Esophagus squamous epithelium (tissue), 5 donors: Measurements from ENCODE around the gene BICRAL. TPM values are rescaled to one million over a fixed set of nuclear protein-coding genes. Genes with fewer than 3 reads are reported as not detected.
"Not testable (repeated sequence)": the region's sequence is repeated elsewhere in the genome, so short reads cannot be mapped to it uniquely, and the experiment has no call there.

Experiments used
- DNase-seq: peaks from one replicate; lab custom pipeline; 2025; lab: John Stamatoyannopoulos, UW
- H3K27ac ChIP-seq, 4 donors: fragments of 200-600 bp; sonication (generic); one replicate each; pipeline ENCODE4 v1.5.1; 2016 to 2019; ENCODE audit warnings: mild to moderate bottlenecking in 1 of 4
- H3K27me3 ChIP-seq, 4 donors: fragments of 200-600 bp; sonication (generic); 1 replicate in 3 of 4; 2 replicates in 1 of 4; pipeline versions ENCODE4 v1.5.1 to v1.6.0; 2017 to 2021; ENCODE audit warnings: antibody characterized with exemption in 1 of 4
- H3K36me3 ChIP-seq, 3 donors: fragments of 200-600 bp; sonication (generic); one replicate each; pipeline ENCODE4 v1.5.1; 2016 to 2019
- H3K4me1 ChIP-seq, 3 donors: fragments of 200-600 bp; sonication (generic); one replicate each; pipeline ENCODE4 v1.5.1; 2017 to 2019
- H3K4me3 ChIP-seq, 4 donors: fragments of 200-600 bp; sonication (generic); 1 replicate in 3 of 4; 2 replicates in 1 of 4; pipeline ENCODE4 v1.5.1; 2016 to 2019; ENCODE audit warnings: mild to moderate bottlenecking in 2 of 4, moderate library complexity in 1 of 4
- H3K9me3 ChIP-seq, 3 donors: fragments of 200-600 bp; sonication (generic); one replicate each; pipeline ENCODE4 v1.5.1; 2016 to 2019
- POLR2A ChIP-seq, 4 donors: fragments of 450-650 bp; IDR thresholded peaks; one replicate each; pipeline ENCODE4 v1.6.1; 2017; ENCODE audit warnings: antibody characterized with exemption in 4 of 4, mild to moderate bottlenecking in 4 of 4, moderate library complexity in 3 of 4
- WGBS, 2 donors: methylation state at CpG; one replicate each; pipeline ENCODE4 v1.1.5; 2018; 5-methylcytosine and 5-hydroxymethylcytosine counted together
- intact Hi-C: fragments of 100-400 bp; cut with DNase I; formaldehyde crosslinking; loops from one replicate; pipeline ENCODE4 v1.15.0; 2022
- total RNA-seq, 4 donors: library from RNA; depleted of rRNA; stranded (reverse); fragments of >200 nt; gene quantifications; one replicate each; pipeline ENCODE4 v1.1.0, GENCODE V29; 2016
- TF ChIP-seq, protein P1 (sequence below), 6 experiments: fragments of 450-650 bp in 4 of 6; fragments of 200-600 bp in 2 of 6; sonication (generic) in 2 of 6; IDR thresholded peaks; one replicate each; pipeline ENCODE4 v1.5.1; 2016 to 2019; ENCODE audit warnings: antibody characterized with exemption in 6 of 6, mild to moderate bottlenecking in 4 of 6, moderate library complexity in 4 of 6
- donor health status: DM: yes; HTN: yes; CAD: no.

BICRAL gene
- total RNA-seq, 4 donors from 2014 or later = 5.8 to 13.9 (median 8.9) TPM

- H3K27ac ChIP-seq = no peak overlapping the region
- H3K27me3 ChIP-seq = no peaks in the 10 kb centered on the region
- no peak overlapping the region for H3K4me3 ChIP-seq
- WGBS, 2 donors = 96 to 97% methylated on average over 1 of the region's 1 CpG
- DNase-seq = no peak
- TF ChIP-seq, protein P1, sequence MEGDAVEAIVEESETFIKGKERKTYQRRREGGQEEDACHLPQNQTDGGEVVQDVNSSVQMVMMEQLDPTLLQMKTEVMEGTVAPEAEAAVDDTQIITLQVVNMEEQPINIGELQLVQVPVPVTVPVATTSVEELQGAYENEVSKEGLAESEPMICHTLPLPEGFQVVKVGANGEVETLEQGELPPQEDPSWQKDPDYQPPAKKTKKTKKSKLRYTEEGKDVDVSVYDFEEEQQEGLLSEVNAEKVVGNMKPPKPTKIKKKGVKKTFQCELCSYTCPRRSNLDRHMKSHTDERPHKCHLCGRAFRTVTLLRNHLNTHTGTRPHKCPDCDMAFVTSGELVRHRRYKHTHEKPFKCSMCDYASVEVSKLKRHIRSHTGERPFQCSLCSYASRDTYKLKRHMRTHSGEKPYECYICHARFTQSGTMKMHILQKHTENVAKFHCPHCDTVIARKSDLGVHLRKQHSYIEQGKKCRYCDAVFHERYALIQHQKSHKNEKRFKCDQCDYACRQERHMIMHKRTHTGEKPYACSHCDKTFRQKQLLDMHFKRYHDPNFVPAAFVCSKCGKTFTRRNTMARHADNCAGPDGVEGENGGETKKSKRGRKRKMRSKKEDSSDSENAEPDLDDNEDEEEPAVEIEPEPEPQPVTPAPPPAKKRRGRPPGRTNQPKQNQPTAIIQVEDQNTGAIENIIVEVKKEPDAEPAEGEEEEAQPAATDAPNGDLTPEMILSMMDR (IDR thresholded peaks at IDR 0.05) = no peak
- TF ChIP-seq POLR2A (IDR thresholded peaks at IDR 0.05) = no peak
- intact Hi-C loops = no loop called here
- H3K4me1 ChIP-seq = peaks cover 0 to 24% (median 6%) of the 10 kb centered on the region in 3 donors
- no peaks in the 10 kb centered on the region for H3K36me3 ChIP-seq
- no peaks in the 10 kb centered on the region for H3K9me3 ChIP-seq
These were observed 13.8 kb downstream of the BICRAL start for GRCh38 chr6:42795651-42796050.

GRCh38 chr6:42796171-42796570, 14.3 kb downstream of the BICRAL start:
- H3K27me3 ChIP-seq = no peaks in the 10 kb centered on the region
- no peak overlapping the region for H3K27ac ChIP-seq
- no peaks in the 10 kb centered on the region for H3K9me3 ChIP-seq
- TF ChIP-seq, protein P1 (IDR thresholded peaks at IDR 0.05) = no peak
- TF ChIP-seq POLR2A (IDR thresholded peaks at IDR 0.05) = no peak
- no peak overlapping the region for H3K4me3 ChIP-seq
- WGBS, 2 donors = 88 to 93% methylated on average over 4 of the region's 4 CpGs
- intact Hi-C loops = no loop called here
- no peaks in the 10 kb centered on the region for H3K36me3 ChIP-seq
- H3K4me1 ChIP-seq = peaks cover 0 to 25% (median 6%) of the 10 kb centered on the region in 3 donors
- DNase-seq = no peak

DNA sequence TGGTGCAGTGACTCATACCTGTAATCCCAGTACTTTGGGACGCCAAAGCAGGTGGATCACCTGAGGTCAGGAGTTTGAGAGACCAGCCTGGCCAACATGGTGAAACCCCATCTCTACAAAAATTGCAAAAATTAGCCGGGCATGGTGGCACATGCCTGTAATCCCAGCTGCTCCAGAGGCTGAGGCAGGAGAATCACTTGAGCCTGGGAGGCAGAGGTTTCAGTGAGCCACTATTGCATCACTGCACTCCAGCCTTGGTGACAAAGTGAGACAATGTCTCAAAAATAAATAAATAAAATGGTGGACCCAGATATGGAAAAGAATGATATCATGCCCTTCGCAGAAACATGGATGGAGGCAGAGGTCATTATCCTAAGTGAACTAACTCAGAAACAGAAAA, 15.8 kb downstream of the BICRAL start:
- H3K36me3 ChIP-seq, intact Hi-C loops, H3K27ac ChIP-seq, H3K4me3 ChIP-seq, H3K27me3 ChIP-seq, DNase-seq, H3K9me3 ChIP-seq: not testable (repeated sequence)
- 51 to 75% methylated on average over 3 of the region's 3 CpGs for WGBS, 2 donors
- H3K4me1 ChIP-seq = peaks cover 0 to 16% (median 6%) of the 10 kb centered on the region in 3 donors

- 76 to 91% methylated on average over 7 of the region's 7 CpGs for WGBS, 2 donors
- Histone ChIP-seq H3K4me3 (no peak overlapping the region), H3K9me3 (no peaks in the 10 kb centered on the region), H3K4me1 (peaks cover 0 to 18% (median 2%) of the 10 kb centered on the region in 3 donors), H3K27ac (no peak overlapping the region), H3K27me3 (no peaks in the 10 kb centered on the region), H3K36me3 (peaks cover 0 to 21% (median 0%) of the 10 kb centered on the region in 3 donors)
- DNase-seq = no peak
- TF ChIP-seq, protein P1 (IDR thresholded peaks at IDR 0.05) = no peak
- TF ChIP-seq POLR2A (IDR thresholded peaks at IDR 0.05) = no peak
- intact Hi-C loops = no loop called here
These were observed 23.5 kb downstream of the BICRAL start for GRCh38 chr6:42805297-42805861.

GRCh38 chr6:42806359-42806758, 24.5 kb downstream of the BICRAL start:
- WGBS, 2 donors = 96 to 99% methylated on average over 7 of the region's 7 CpGs
- DNase-seq, intact Hi-C loops, H3K4me1 ChIP-seq, H3K4me3 ChIP-seq, H3K27ac ChIP-seq, H3K9me3 ChIP-seq, H3K27me3 ChIP-seq: not testable (repeated sequence)
- H3K36me3 ChIP-seq = peaks cover 0 to 29% (median 0%) of the 10 kb centered on the region in 3 donors

DNA sequence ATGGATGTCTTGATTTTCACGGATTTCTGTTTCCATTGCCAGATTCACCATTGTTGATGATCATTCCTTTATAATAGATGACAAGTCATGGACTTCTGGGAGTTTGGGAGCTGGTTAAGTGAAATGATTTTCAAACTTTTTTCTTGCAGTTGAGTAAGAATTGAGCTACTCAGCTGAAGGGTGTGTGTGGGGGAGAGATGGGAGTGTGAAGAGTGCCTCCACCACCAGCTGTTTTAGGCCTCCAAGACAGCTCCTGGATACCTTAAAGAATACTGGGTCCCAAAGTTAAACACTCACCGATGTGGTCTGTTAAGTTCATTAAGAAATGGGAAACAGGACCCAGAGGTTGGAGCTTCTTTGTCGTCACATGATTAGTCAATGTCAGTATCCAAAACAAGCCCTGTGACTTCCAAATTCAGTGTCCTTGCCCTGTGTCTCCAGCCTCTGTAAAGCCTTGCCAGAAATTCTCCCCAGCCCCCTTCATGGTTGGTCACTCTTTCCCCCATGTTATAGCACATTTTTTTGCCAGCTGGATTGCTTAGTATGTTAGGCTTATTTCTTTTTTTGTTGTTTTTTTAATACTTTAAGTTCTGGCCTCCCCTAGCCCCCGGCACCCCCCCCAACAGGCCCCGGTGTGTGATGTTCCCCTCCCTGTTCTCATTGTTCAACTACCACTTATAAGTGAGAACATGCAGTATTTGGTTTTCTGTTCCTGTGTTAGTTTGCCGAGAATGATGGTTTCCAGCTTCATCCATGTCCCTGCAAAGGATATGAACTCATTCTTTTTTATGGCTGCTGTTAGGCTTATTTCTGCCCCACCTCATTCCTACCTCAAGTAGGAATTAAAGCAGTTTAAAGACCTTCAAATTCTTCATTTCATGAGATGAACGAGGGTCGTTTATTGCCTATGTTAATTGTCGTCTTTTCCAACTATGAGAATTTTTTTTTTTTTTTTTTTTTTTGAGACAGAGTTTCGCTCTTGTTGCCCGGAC, 26.9 kb downstream of the BICRAL start:
- intact Hi-C loops = no loop called here
- Histone ChIP-seq H3K4me3 (no peak overlapping the region), H3K9me3 (no peaks in the 10 kb centered on the region), H3K36me3 (peaks cover 0 to 30% (median 0%) of the 10 kb centered on the region in 3 donors), H3K27ac (peak overlapping the region in 2 of 4 donors; percentile 33 to 37), H3K4me1 (peaks cover 0 to 10% (median 0%) of the 10 kb centered on the region in 3 donors), H3K27me3 (no peaks in the 10 kb centered on the region)
- DNase-seq = no peak
- 74 to 78% methylated on average over 10 to 11 of the region's 11 CpGs for WGBS, 2 donors
- TF ChIP-seq POLR2A (IDR thresholded peaks at IDR 0.05) = no peak
- TF ChIP-seq, protein P1 (IDR thresholded peaks at IDR 0.05) = no peak
